Gastroesophageal sphincter (tissue), 3 donors: Measurements from ENCODE around the gene REN.

Experiments
- CTCF ChIP-seq, 4 experiments: fragments of 200-600 bp in 2 of 4; fragments of 450-650 bp in 2 of 4; sonication (generic) in 1 of 4; IDR thresholded peaks; one replicate each; pipeline ENCODE4 v1.5.1; 2017 to 2019; ENCODE audit warnings: antibody characterized with exemption in 4 of 4, mild to moderate bottlenecking in 2 of 4, moderate library complexity in 2 of 4
- POLR2AphosphoS5 ChIP-seq: sonication (generic); formaldehyde crosslinking; IDR thresholded peaks from one replicate; pipeline ENCODE4 v1.6.1; 2017; ENCODE audit warnings: antibody characterized with exemption

GRCh38 chr1:204166219-204166618, at the start of gene REN:
- TF ChIP-seq POLR2AphosphoS5 (no peak), CTCF (IDR thresholded peaks at IDR 0.05) (no peak)
